ENCODE measurements around the gene XIRP1.
"Not testable (repeated sequence)": the region's sequence is repeated elsewhere in the genome, so short reads cannot be mapped to it uniquely, and the experiment has no call there.

DNA sequence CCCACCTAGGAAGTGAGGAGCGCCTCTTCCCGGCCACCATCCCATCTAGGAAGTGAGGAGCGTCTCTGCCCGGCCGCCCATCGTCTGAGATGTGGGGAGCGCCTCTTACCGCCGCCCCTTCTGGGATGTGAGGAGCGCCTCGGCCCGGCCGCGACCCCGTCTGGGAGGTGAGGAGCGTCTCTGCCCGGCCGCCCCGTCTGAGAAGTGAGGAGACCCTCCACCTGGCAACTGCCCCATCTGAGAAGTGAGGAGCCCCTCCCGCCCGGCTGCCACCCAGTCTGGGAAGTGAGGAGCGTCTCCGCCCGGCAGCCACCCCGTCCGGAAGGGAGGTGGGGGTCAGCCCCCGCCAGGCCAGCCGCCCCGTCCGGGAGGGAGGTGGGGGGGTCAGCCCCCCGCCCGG, 35.2 kb upstream of the XIRP1 start:
- TF ChIP-seq, protein P1, sequence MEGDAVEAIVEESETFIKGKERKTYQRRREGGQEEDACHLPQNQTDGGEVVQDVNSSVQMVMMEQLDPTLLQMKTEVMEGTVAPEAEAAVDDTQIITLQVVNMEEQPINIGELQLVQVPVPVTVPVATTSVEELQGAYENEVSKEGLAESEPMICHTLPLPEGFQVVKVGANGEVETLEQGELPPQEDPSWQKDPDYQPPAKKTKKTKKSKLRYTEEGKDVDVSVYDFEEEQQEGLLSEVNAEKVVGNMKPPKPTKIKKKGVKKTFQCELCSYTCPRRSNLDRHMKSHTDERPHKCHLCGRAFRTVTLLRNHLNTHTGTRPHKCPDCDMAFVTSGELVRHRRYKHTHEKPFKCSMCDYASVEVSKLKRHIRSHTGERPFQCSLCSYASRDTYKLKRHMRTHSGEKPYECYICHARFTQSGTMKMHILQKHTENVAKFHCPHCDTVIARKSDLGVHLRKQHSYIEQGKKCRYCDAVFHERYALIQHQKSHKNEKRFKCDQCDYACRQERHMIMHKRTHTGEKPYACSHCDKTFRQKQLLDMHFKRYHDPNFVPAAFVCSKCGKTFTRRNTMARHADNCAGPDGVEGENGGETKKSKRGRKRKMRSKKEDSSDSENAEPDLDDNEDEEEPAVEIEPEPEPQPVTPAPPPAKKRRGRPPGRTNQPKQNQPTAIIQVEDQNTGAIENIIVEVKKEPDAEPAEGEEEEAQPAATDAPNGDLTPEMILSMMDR (IDR thresholded peaks at IDR 0.05): not testable (repeated sequence)
- not testable (repeated sequence) for TF ChIP-seq EP300 (IDR thresholded peaks at IDR 0.05; ENCODE audit: low read depth); POLR2A (IDR thresholded peaks at IDR 0.05); POLR2AphosphoS5 (IDR thresholded peaks at IDR 0.05)
